NB4 (cell line): Measurements from ENCODE around the gene RAI14.

Source experiments
- DNase-seq: peaks from one replicate; pipeline ENCODE4 v3.0.0; 2010; ENCODE audit warnings: low read depth
- H3K4me3 ChIP-seq: one replicate; pipeline ENCODE4 v1.5.1; 2011; ENCODE audit warnings: mild to moderate bottlenecking, low read depth, low read length, moderate library complexity
- MAX ChIP-seq: IDR thresholded peaks from 2 replicates; pipeline ENCODE4 v1.6.1; 2011; ENCODE audit warnings: low read depth, low read length
- MYC ChIP-seq: IDR thresholded peaks from 2 replicates; pipeline ENCODE4 v1.6.1; 2011; ENCODE audit warnings: low read depth, low read length
- POLR2A ChIP-seq: IDR thresholded peaks from 2 replicates; pipeline ENCODE4 v1.6.1; 2011; ENCODE audit warnings: mild to moderate bottlenecking; ENCODE audit not compliant: insufficient read length; ENCODE audit errors: extremely low read depth
- TF ChIP-seq, protein P1 (sequence below): IDR thresholded peaks from one replicate; pipeline ENCODE4 v1.5.1; 2012; ENCODE audit warnings: low read depth, low read length

RAI14 gene

GRCh38 chr5:34866989-34867471 is 210.9 kb downstream of the RAI14 start:
- no peak for TF ChIP-seq MAX
- TF ChIP-seq POLR2A: no peak
- TF ChIP-seq MYC: no peak
- TF ChIP-seq, protein P1, sequence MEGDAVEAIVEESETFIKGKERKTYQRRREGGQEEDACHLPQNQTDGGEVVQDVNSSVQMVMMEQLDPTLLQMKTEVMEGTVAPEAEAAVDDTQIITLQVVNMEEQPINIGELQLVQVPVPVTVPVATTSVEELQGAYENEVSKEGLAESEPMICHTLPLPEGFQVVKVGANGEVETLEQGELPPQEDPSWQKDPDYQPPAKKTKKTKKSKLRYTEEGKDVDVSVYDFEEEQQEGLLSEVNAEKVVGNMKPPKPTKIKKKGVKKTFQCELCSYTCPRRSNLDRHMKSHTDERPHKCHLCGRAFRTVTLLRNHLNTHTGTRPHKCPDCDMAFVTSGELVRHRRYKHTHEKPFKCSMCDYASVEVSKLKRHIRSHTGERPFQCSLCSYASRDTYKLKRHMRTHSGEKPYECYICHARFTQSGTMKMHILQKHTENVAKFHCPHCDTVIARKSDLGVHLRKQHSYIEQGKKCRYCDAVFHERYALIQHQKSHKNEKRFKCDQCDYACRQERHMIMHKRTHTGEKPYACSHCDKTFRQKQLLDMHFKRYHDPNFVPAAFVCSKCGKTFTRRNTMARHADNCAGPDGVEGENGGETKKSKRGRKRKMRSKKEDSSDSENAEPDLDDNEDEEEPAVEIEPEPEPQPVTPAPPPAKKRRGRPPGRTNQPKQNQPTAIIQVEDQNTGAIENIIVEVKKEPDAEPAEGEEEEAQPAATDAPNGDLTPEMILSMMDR: no peak
- no peak for DNase-seq
- H3K4me3 ChIP-seq: no peak overlapping the region

DNA sequence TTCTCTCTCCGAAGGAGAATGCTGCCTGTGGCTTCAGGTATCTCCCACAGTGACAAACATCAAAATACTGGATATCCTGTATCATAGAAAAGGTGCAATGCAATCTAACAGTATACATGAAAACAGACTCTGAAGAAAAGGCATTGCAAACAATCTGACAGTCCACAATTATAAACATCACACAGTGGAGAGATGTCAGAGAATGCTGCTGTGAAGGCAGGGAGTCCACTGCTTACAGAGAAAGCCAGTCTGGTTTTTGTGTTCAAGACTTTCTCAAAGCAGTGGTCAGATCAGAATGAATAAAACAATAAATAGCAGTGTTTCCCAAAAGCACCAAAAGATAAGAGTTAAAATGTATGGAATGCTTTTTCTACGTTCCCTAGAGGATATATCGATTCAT is 211.5 kb downstream of the RAI14 start:
- no peak for DNase-seq
- H3K4me3 ChIP-seq: no peak overlapping the region
- no peak for TF ChIP-seq MYC

DNA sequence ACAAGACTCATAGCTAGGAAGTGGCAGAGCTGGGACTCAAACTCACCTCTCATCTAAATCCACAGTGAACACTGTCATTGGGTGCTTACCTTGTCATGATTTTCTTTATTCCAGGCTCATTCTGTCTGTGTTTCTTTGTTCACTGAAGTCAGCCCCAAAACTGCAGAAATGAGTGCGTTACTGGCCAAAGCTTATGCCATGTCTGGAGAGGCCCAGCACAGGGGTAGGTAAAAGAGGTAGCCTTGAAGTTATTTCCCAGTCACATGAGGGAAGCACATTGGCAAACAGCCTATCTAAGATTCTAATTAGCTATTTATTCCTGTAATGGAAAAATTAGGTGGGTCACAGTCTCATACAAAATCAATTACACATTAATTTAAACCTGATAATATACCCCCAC is 212.7 kb downstream of the RAI14 start:
- TF ChIP-seq, protein P1: no peak
- TF ChIP-seq POLR2A (no peak), MYC (no peak), MAX (no peak)
- DNase-seq: no peak
- no peak overlapping the region for H3K4me3 ChIP-seq

DNA sequence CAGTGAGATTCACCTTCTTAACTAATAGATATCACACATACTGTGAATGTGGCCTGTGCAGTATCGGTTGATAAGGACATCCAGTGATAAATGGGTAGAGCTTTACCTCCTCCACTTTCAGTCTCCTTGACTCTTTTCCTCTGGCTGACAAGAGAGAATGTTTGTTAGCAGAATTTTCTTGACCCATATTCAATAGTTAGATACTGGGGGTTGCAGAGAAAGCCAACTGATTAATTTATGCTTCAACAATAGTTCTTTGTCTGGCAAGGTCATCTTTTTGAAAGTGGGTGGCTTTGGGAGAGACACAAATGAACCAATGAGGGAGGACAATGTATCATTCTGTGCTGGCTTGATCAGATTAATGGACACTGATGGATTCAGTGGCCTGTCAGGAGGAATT is 213.1 kb downstream of the RAI14 start:
- DNase-seq: no peak
- no peak overlapping the region for H3K4me3 ChIP-seq
- no peak for TF ChIP-seq MYC
- no peak for TF ChIP-seq MAX
- TF ChIP-seq, protein P1: no peak
- TF ChIP-seq POLR2A: no peak

GRCh38 chr5:34870382-34870781 is 214.3 kb downstream of the RAI14 start:
- no peak overlapping the region for H3K4me3 ChIP-seq
- DNase-seq: no peak
- TF ChIP-seq MAX: no peak
- no peak for TF ChIP-seq MYC
- TF ChIP-seq, protein P1: no peak
- TF ChIP-seq POLR2A: no peak

GRCh38 chr5:34876275-34876674 is 220.1 kb downstream of the RAI14 start:
- TF ChIP-seq MYC: no peak
- TF ChIP-seq POLR2A: no peak
- no peak for TF ChIP-seq MAX
- TF ChIP-seq, protein P1: no peak
- no peak overlapping the region for H3K4me3 ChIP-seq
- no peak for DNase-seq
